Small intestine (tissue), 7 donors: Measurements from ENCODE around the gene AKT3. TPM values are rescaled to one million over a fixed set of nuclear protein-coding genes. Genes with fewer than 3 reads are reported as not detected.

Source experiments
- DNase-seq, 2 donors: peaks; one replicate each; pipeline versions ENCODE4 v3.0.0 to v3.0.0-alpha.2; 2013
- FAIRE-seq: peaks from 2 replicates; lab custom pipeline; 2012; peaks lifted over from hg19 to GRCh38; lab: Jason Lieb, UNC
- H3K27ac ChIP-seq, 3 donors: one replicate each; pipeline ENCODE4 v1.5.1; 2013; ENCODE audit warnings: low read length in 2 of 3, mild to moderate bottlenecking in 2 of 3, control low read depth in 1 of 3, inconsistent platforms in 1 of 3, low read depth in 1 of 3, moderate library complexity in 1 of 3
- H3K27me3 ChIP-seq, 3 donors: one replicate each; pipeline ENCODE4 v1.6.1; 2013; ENCODE audit warnings: low read length in 3 of 3, inconsistent platforms in 1 of 3; ENCODE audit not compliant: control insufficient read depth in 3 of 3, insufficient read depth in 3 of 3
- H3K36me3 ChIP-seq, 3 donors: one replicate each; pipeline ENCODE4 v1.6.1; 2013; ENCODE audit warnings: low read length in 3 of 3, inconsistent platforms in 1 of 3, low read depth in 1 of 3, mild to moderate bottlenecking in 1 of 3, moderate library complexity in 1 of 3; ENCODE audit not compliant: control insufficient read depth in 3 of 3, insufficient read depth in 2 of 3
- H3K4me1 ChIP-seq, 3 donors: one replicate each; pipeline ENCODE4 v1.6.1; 2013; ENCODE audit warnings: low read length in 2 of 3, inconsistent platforms in 1 of 3, low read depth in 1 of 3, mild to moderate bottlenecking in 1 of 3, moderate library complexity in 1 of 3; ENCODE audit not compliant: control insufficient read depth in 3 of 3, insufficient read depth in 2 of 3
- H3K4me3 ChIP-seq, 3 donors: one replicate each; pipeline ENCODE4 v1.5.1; 2013; ENCODE audit warnings: low read length in 3 of 3, control low read depth in 1 of 3, inconsistent platforms in 1 of 3, low read depth in 1 of 3, mild to moderate bottlenecking in 1 of 3, moderate library complexity in 1 of 3
- H3K9me3 ChIP-seq, 2 donors: one replicate each; pipeline ENCODE4 v1.6.1; 2013; ENCODE audit warnings: low read depth in 1 of 2, low read length in 1 of 2; ENCODE audit not compliant: control insufficient read depth in 2 of 2, insufficient read depth in 1 of 2
- WGBS, 3 donors: extraction: QIAGEN DNeasy Blood & Tissue Kit; methylation state at CpG; one replicate each; pipeline ENCODE4 v1.1.7; 2013; 5-methylcytosine and 5-hydroxymethylcytosine counted together
- polyA plus RNA-seq, 4 donors: library from polyadenylated mRNA; stranded (reverse) in 3 of 4; unstranded in 1 of 4; fragments of 200-250 nt in 3 of 4; fragments of 120-200 nt in 1 of 4; gene quantifications; one replicate each; pipeline versions ENCODE4 v1.2.1 to v1.2.3, GENCODE V29; 2013
- donor health status: healthy with polysubstance abuse.
- donor health status: control.
- donor health status: control.
- donor health status: Bipolar disorder and iron deficiency.
- donor health status: healthy.

Gene AKT3
- polyA plus RNA-seq, 4 donors: 0.45 to 8.6 (median 3.6) TPM

DNA sequence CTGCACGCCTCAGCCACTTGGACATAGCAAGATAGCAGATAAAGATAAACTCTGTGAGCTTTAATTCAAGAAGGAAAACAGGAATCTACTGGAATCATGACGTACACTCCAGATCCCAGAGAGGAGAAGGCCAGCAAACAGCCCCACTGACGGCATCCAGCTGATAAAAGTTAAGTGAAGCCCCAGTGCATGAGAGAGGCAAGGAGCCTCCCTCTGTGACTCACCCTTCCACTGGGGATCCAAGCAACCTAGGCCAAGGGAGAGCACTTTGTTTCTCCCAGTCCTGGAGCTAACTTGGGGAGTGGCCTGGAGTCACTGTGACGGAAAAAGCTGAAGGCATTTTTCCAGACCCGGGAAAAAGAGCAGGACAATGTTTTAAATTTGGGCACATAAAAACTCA lies 270.0 kb downstream of the AKT3 start:
- FAIRE-seq: no peak
- H3K9me3 ChIP-seq: peaks cover 0 to 13% of the 10 kb centered on the region in 2 donors
- 51 to 70% (median 62%) methylated on average over 5 of the region's 5 CpGs for WGBS, 3 donors

DNA sequence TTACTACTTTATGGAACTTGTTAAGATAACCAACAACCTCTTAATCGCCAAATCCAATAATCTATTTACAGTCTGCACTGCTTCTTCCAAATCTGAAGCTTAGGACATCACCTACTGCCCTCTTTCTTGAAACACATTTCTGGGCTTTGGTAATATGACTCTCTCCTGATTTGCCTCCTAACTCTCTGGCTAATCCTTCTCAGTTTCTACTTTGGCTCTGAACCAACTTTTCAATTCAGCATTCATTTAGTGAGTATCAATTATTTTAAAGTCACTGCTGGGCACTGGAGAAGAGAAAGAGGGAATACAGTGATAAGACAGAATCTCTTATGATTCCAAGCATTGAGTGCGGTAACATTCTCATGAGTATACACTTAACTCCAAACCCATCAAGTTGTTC lies 275.0 kb downstream of the AKT3 start:
- peaks cover 0 to 4% of the 10 kb centered on the region in 2 donors for H3K9me3 ChIP-seq
- no peak overlapping the region for H3K27ac ChIP-seq
- no peaks in the 10 kb centered on the region for H3K36me3 ChIP-seq
- WGBS, 3 donors: 84 to 95% (median 84%) methylated on average over 2 of the region's 2 CpGs
- H3K4me3 ChIP-seq: no peak overlapping the region
- FAIRE-seq (no peak), DNase-seq (no peak)
- H3K4me1 ChIP-seq: no peaks in the 10 kb centered on the region
- H3K27me3 ChIP-seq: no peaks in the 10 kb centered on the region

More for the DNA sequence above, 270.0 kb downstream of the AKT3 start:
- no peaks in the 10 kb centered on the region for H3K27me3 ChIP-seq
- H3K4me1 ChIP-seq: no peaks in the 10 kb centered on the region
- no peaks in the 10 kb centered on the region for H3K36me3 ChIP-seq
- no peak for DNase-seq
- no peak overlapping the region for H3K4me3 ChIP-seq
- H3K27ac ChIP-seq: no peak overlapping the region

DNA sequence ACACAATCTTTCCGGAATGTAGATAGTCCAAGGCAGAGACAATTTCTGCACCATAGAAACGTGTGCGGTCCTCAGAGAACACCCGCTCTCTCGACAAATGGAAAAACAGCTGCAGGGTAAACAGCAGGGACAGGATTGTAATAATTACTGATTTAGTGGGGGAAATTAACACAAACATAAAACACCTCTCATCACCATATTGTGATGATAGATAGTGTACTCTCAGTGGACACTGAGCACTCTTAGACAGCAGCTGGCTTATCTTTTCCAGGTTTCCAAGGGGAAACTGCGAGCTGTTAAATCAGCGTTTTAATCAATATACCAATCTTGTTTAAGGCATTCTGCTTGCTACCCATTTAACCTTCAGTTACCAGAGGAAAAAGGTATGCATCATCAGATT lies 277.1 kb downstream of the AKT3 start:
- 63 to 83% (median 70%) methylated on average over 7 of the region's 7 CpGs for WGBS, 3 donors
- no peak for FAIRE-seq

DNA sequence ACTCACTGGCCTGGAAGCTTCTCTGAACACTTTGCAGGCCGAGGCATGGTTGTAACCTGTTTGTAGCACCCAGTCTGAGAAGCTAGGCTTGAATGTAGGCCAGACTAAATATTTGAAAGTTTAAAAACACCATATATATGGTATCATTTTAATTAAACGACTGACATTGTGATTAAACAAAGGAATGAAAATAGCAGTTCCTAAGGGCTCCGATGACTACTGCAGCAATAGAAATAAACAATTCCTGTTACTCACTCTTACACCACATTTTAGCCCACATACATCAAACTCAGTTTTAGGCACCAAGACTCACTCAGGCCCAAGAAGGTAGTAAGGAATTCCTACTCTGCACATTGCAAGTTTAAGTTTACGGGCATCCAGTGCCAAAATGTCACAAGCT lies 281.2 kb downstream of the AKT3 start:
- Histone ChIP-seq H3K27me3 (no peaks in the 10 kb centered on the region), H3K4me3 (no peak overlapping the region), H3K36me3 (no peaks in the 10 kb centered on the region), H3K27ac (no peak overlapping the region), H3K4me1 (no peaks in the 10 kb centered on the region), H3K9me3 (no peaks in the 10 kb centered on the region)
- no peak for FAIRE-seq
- 72 to 79% (median 77%) methylated on average over 4 of the region's 4 CpGs for WGBS, 3 donors
- no peak for DNase-seq

More for the DNA sequence above, 277.1 kb downstream of the AKT3 start:
- no peak for DNase-seq
- Histone ChIP-seq H3K27me3 (no peaks in the 10 kb centered on the region), H3K4me3 (no peak overlapping the region), H3K27ac (no peak overlapping the region), H3K36me3 (no peaks in the 10 kb centered on the region), H3K4me1 (no peaks in the 10 kb centered on the region), H3K9me3 (peaks cover 0 to 4% of the 10 kb centered on the region in 2 donors)

DNA sequence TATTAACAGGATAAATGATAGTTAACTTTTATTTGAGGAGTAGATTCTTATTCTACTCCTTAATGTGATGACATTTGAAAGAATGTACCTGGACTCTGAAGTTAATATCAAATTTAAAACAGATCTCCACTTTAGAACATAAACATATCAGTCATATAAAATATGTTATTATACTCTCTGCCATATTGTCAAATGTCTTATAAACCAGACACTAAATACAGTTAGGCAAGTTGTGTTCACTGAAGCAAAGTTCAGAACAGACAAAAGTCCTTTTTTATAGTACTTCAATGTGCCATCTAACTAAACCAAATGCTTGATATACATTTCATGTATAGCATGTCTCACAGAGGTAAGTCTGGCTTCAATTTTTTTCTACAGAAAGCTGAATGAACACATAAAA lies 285.2 kb downstream of the AKT3 start:
- no peak overlapping the region for H3K4me3 ChIP-seq
- H3K9me3 ChIP-seq: no peaks in the 10 kb centered on the region
- FAIRE-seq (no peak), DNase-seq (no peak)
- no peaks in the 10 kb centered on the region for H3K36me3 ChIP-seq
- H3K27me3 ChIP-seq: no peaks in the 10 kb centered on the region
- H3K4me1 ChIP-seq: no peaks in the 10 kb centered on the region
- H3K27ac ChIP-seq: no peak overlapping the region

DNA sequence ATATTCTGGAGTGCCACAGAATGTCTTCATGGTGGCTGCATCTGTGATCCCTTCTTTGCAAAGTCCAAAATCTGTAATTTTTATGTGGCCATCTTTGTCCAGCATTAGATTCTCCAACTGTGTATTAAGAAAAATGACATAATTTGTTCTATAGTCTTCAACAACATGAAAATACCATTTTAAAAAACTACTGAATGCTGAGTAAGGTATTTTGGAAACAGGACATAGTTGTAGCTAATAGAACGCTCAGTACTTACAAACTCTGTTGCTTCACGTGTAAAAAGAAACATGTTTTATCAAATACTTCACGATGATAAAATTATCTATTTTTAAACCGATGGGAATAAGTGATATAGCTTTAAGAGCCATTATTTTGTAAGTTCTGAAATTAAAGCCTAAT lies 286.3 kb downstream of the AKT3 start:
- Histone ChIP-seq H3K9me3 (no peaks in the 10 kb centered on the region), H3K4me1 (no peaks in the 10 kb centered on the region), H3K27me3 (no peaks in the 10 kb centered on the region), H3K4me3 (no peak overlapping the region), H3K27ac (no peak overlapping the region), H3K36me3 (no peaks in the 10 kb centered on the region)
- 87 to 93% (median 91%) methylated on average over 4 of the region's 4 CpGs for WGBS, 3 donors
- FAIRE-seq (peak; percentile 47), DNase-seq (no peak)

DNA sequence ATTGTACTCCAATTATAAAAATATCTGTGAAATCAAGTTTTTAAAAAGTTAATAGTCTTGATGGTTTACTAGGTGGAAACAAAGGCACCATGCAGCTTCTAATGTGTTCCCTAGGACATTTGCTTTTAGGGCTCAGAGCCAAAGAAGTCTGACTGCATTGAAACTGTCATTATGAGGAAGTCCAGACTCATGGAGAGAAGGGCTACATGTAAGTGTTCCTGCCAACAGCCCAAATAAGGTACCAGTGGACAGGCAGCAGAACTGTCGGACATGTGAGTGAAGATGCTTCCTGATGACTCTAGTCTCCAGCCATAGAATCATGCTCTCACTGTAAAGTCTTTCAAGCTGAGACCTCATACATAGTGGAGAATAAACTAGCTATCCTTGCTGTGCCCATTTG lies 287.6 kb downstream of the AKT3 start:
- no peak overlapping the region for H3K4me3 ChIP-seq
- FAIRE-seq: no peak
- H3K36me3 ChIP-seq: no peaks in the 10 kb centered on the region
- no peak overlapping the region for H3K27ac ChIP-seq
- H3K4me1 ChIP-seq: no peaks in the 10 kb centered on the region
- H3K27me3 ChIP-seq: no peaks in the 10 kb centered on the region
- no peaks in the 10 kb centered on the region for H3K9me3 ChIP-seq
- no peak for DNase-seq
- 82 to 92% (median 83%) methylated on average over 1 of the region's 1 CpG for WGBS, 3 donors

DNA sequence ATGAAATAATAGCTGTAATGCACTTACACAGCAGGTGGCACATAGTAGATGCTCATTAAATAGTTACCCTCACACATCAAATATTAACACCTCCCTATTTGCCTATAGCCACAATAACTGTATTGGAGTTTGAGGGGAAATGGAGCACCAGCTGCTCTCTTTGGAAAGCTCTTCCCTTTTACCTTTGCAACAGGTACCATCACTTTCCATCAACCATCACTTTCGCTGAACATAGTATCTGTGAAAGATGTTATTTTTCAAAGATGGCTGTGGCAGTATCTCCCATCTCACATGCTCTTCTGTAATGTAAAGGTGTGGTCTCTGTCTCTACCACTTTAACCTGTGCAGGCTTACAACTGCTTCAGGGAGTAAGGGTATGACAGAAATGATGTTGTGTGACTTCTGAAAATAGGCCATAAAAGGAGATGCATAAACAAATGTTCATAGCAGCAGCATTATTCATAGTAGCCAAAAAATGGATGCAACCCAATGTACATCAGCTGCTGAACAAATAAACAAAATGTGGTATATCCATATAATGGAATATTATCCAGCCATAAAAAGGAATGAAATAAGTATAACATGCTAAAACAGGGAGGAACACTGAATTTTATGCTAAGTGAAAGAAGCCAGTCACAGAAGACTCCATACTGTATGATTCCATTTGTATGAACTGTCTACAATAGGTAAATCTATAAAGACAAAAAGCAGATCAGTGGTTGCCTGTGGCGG lies 288.3 kb downstream of the AKT3 start:
- Histone ChIP-seq H3K4me3 (no peak overlapping the region), H3K27ac (no peak overlapping the region), H3K9me3 (no peaks in the 10 kb centered on the region), H3K36me3 (no peaks in the 10 kb centered on the region), H3K4me1 (no peaks in the 10 kb centered on the region), H3K27me3 (no peaks in the 10 kb centered on the region)
- FAIRE-seq: no peak
- WGBS, 3 donors: 94 to 100% (median 98%) methylated on average over 2 of the region's 2 CpGs
- DNase-seq: no peak
